Measurements from ENCODE around the gene PTPN21. TPM values are rescaled to one million over a fixed set of nuclear protein-coding genes. Genes with fewer than 3 reads are reported as not detected.
A peak's percentile ranks its signal among the peaks of the same experiment; 100 is the strongest.

PTPN21 gene
- total RNA-seq, 4 donors from 2014 or later, result 27.8 to 38.5 (median 28.9) TPM

- Histone ChIP-seq H3K27ac (peak overlapping the region; percentile 78 to 96 (median 85)), H3K9me3 (no peaks in the 10 kb centered on the region), H3K36me3 (peaks cover 0 to 5% (median 0%) of the 10 kb centered on the region in 4 donors), H3K4me1 (peaks cover 7 to 65% (median 51%) of the 10 kb centered on the region in 4 donors), H3K4me3 (peak overlapping the region; percentile 24 to 69 (median 56)), H3K27me3 (peaks cover 12% of the 10 kb centered on the region)
- in situ Hi-C loops (cut with MboI; ENCODE audit: low pct_ligation_motif_present in 1 of 4, low pct_unique_long_range_greater_than_20kb in 1 of 4, low sequenced_read_pairs in 3 of 4), result loop anchor here in 1 of 4 donors (25.0 kb wide), 1 partner anchor 365 kb away; no protein-coding TSS in a partner anchor
- intact Hi-C loops (cut with DNase I; ENCODE audit: low total_unique reads), result no loop called here
- TF ChIP-seq EP300 (IDR thresholded peaks at IDR 0.05; ENCODE audit: low read depth), result no peak
- no peak for TF ChIP-seq CTCF (IDR thresholded peaks at IDR 0.05)
- no peak for TF ChIP-seq POLR2A (IDR thresholded peaks at IDR 0.05)
- TF ChIP-seq POLR2AphosphoS5 (IDR thresholded peaks at IDR 0.05), result no peak
- DNase-seq, result no peak
- WGBS, 2 donors (ENCODE audit: low coverage in 1 of 2), result 10 to 20% methylated on average over 2 to 23 of the region's 23 CpGs
These were observed 2.8 kb downstream of the PTPN21 start for GRCh38 chr14:88551980-88552431.

- H3K4me3 ChIP-seq, result peak overlapping the region; percentile 24 to 69 (median 56)
- peaks cover 9% of the 10 kb centered on the region for H3K27me3 ChIP-seq
- peak; percentile 27 to 64 (median 40) for TF ChIP-seq CTCF (IDR thresholded peaks at IDR 0.05)
- TF ChIP-seq POLR2AphosphoS5 (IDR thresholded peaks at IDR 0.05), result peak; percentile 64 to 71 (median 64)
- peak; percentile 55 for TF ChIP-seq POLR2A (IDR thresholded peaks at IDR 0.05)
- no peak for TF ChIP-seq EP300 (IDR thresholded peaks at IDR 0.05; ENCODE audit: low read depth)
- intact Hi-C loops (cut with DNase I; ENCODE audit: low total_unique reads) (no loop called here), in situ Hi-C loops (cut with MboI; ENCODE audit: low pct_ligation_motif_present in 1 of 4, low pct_unique_long_range_greater_than_20kb in 1 of 4, low sequenced_read_pairs in 3 of 4) (loop anchor here in 1 of 4 donors (25.0 kb wide), 1 partner anchor 364 kb away; no protein-coding TSS in a partner anchor)
- peaks cover 0 to 5% (median 0%) of the 10 kb centered on the region in 4 donors for H3K36me3 ChIP-seq
- DNase-seq, result peak; percentile 84
- H3K27ac ChIP-seq, result peak overlapping the region; percentile 78 to 96 (median 85)
- peaks cover 7 to 72% (median 54%) of the 10 kb centered on the region in 4 donors for H3K4me1 ChIP-seq
- H3K9me3 ChIP-seq, result no peaks in the 10 kb centered on the region
- WGBS, 2 donors (ENCODE audit: low coverage in 1 of 2), result 14% methylated on average over 43 of the region's 50 CpGs; no CpG with 5 or more reads in 1 of the 2 donors
These were observed 3.5 kb downstream of the PTPN21 start for GRCh38 chr14:88551094-88551870.

- intact Hi-C loops (cut with DNase I; ENCODE audit: low total_unique reads) (no loop called here), in situ Hi-C loops (cut with MboI; ENCODE audit: low pct_ligation_motif_present in 1 of 4, low pct_unique_long_range_greater_than_20kb in 1 of 4, low sequenced_read_pairs in 3 of 4) (loop anchor here in 1 of 4 donors (25.0 kb wide), 1 partner anchor 363 kb away; no protein-coding TSS in a partner anchor)
- no peak for DNase-seq
- Histone ChIP-seq H3K4me3 (no peak overlapping the region), H3K4me1 (peaks cover 7 to 71% (median 52%) of the 10 kb centered on the region in 4 donors), H3K9me3 (no peaks in the 10 kb centered on the region), H3K27ac (peak overlapping the region in 2 of 4 donors; percentile 78 to 96), H3K27me3 (peaks cover 7% of the 10 kb centered on the region), H3K36me3 (peaks cover 0 to 5% (median 0%) of the 10 kb centered on the region in 4 donors)
- WGBS, 2 donors (ENCODE audit: low coverage in 1 of 2), result 95% methylated on average over 15 of the region's 15 CpGs; no CpG with 5 or more reads in 1 of the 2 donors
- TF ChIP-seq POLR2AphosphoS5 (IDR thresholded peaks at IDR 0.05) (no peak), CTCF (IDR thresholded peaks at IDR 0.05) (no peak), EP300 (IDR thresholded peaks at IDR 0.05; ENCODE audit: low read depth) (no peak), POLR2A (IDR thresholded peaks at IDR 0.05) (no peak)
These were observed 4.7 kb downstream of the PTPN21 start for GRCh38 chr14:88550078-88550477.

DNA sequence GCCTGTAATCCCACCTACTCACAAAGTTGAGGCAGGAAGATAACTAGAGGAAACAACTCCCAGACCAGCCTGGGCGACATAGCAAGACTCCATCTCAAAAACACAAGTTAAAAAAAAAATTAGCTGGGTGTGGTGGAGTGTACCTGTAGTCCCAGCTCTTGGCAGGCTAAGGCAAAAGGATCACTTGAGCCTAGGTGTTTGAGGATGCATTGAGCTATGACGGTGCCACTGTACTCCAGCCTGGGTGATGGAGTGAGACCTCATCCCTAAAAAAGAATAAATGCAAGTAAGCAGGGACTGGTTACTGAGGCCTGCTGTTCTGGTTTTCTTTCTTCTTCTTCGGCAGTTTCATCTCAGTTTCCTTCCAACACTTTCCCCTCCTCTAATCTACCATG is 7.4 kb downstream of the PTPN21 start:
- Histone ChIP-seq H3K4me1 (peaks cover 0 to 80% (median 52%) of the 10 kb centered on the region in 4 donors), H3K4me3 (no peak overlapping the region), H3K9me3 (no peaks in the 10 kb centered on the region), H3K27ac (peak overlapping the region; percentile 67 to 72 (median 72)), H3K27me3 (peaks cover 4% of the 10 kb centered on the region), H3K36me3 (peaks cover 0 to 5% (median 0%) of the 10 kb centered on the region in 4 donors)
- no peak for TF ChIP-seq POLR2AphosphoS5 (IDR thresholded peaks at IDR 0.05)
- TF ChIP-seq EP300 (IDR thresholded peaks at IDR 0.05; ENCODE audit: low read depth), result no peak
- TF ChIP-seq POLR2A (IDR thresholded peaks at IDR 0.05), result no peak
- 63 to 83% methylated on average over 1 to 3 of the region's 3 CpGs for WGBS, 2 donors (ENCODE audit: low coverage in 1 of 2)
- in situ Hi-C loops (cut with MboI; ENCODE audit: low pct_ligation_motif_present in 1 of 4, low pct_unique_long_range_greater_than_20kb in 1 of 4, low sequenced_read_pairs in 3 of 4), result no loop called here
- intact Hi-C loops (cut with DNase I; ENCODE audit: low total_unique reads), result no loop called here
- no peak for DNase-seq
